Esophagus muscularis mucosa (tissue), 4 donors: ENCODE results near the gene CCDC9B. TPM values are rescaled to one million over a fixed set of nuclear protein-coding genes. Genes with fewer than 3 reads are reported as not detected.

Experiments used
- DNase-seq: peaks from one replicate; pipeline ENCODE4 v3.0.0-alpha.2; 2017; ENCODE audit errors: extremely low spot score
- H3K27ac ChIP-seq, 4 donors: fragments of 200-600 bp; sonication (generic); replicated peaks in 1 of 4; 1 replicate in 3 of 4; 2 replicates in 1 of 4; pipeline ENCODE4 v1.5.1; 2016 to 2019; ENCODE audit warnings: mild to moderate bottlenecking in 1 of 4
- H3K27me3 ChIP-seq, 4 donors: fragments of 200-600 bp; sonication (generic); one replicate each; pipeline versions ENCODE4 v1.5.1 to v1.6.0; 2016 to 2019
- H3K36me3 ChIP-seq, 4 donors: fragments of 200-600 bp; sonication (generic); one replicate each; pipeline ENCODE4 v1.5.1; 2016 to 2019
- H3K4me1 ChIP-seq, 4 donors: fragments of 200-600 bp; sonication (generic); one replicate each; pipeline ENCODE4 v1.5.1; 2016 to 2019
- H3K4me3 ChIP-seq, 4 donors: fragments of 200-600 bp; sonication (generic); 1 replicate in 2 of 4; 2 replicates in 2 of 4; pipeline ENCODE4 v1.5.1; 2016 to 2019; ENCODE audit warnings: mild to moderate bottlenecking in 4 of 4, moderate library complexity in 1 of 4
- H3K9me3 ChIP-seq, 4 donors: fragments of 200-600 bp; sonication (generic); 1 replicate in 3 of 4; 2 replicates in 1 of 4; pipeline ENCODE4 v1.5.1; 2016 to 2019
- EP300 ChIP-seq: sonication (generic); formaldehyde crosslinking; IDR thresholded peaks from one replicate; pipeline ENCODE4 v1.6.1; 2017; ENCODE audit warnings: antibody characterized with exemption
- POLR2A ChIP-seq: fragments of 450-650 bp; IDR thresholded peaks from one replicate; pipeline ENCODE4 v1.6.1; 2017; ENCODE audit warnings: antibody characterized with exemption, moderate library complexity, mild to moderate bottlenecking, low read depth
- POLR2AphosphoS5 ChIP-seq, 2 donors: sonication (generic); formaldehyde crosslinking; IDR thresholded peaks; one replicate each; pipeline ENCODE4 v1.6.1; 2017; ENCODE audit warnings: antibody characterized with exemption in 2 of 2
- WGBS: methylation state at CpG from one replicate; pipeline ENCODE4 v1.1.5; 2018; 5-methylcytosine and 5-hydroxymethylcytosine counted together
- intact Hi-C: fragments of 100-400 bp; cut with DNase I; formaldehyde crosslinking; loops from one replicate; pipeline ENCODE4 v1.15.1; 2023
- total RNA-seq, 4 donors: library from RNA; depleted of rRNA; stranded (reverse); fragments of >200 nt; gene quantifications; one replicate each; pipeline versions ENCODE4 v1.1.0 to v1.2.1, GENCODE V29; 2016
- TF ChIP-seq, protein P1 (sequence below), 3 experiments: fragments of 200-600 bp in 2 of 3; fragments of 450-650 bp in 1 of 3; sonication (generic) in 2 of 3; IDR thresholded peaks; one replicate each; pipeline ENCODE4 v1.5.1; 2017 to 2019; ENCODE audit warnings: antibody characterized with exemption in 3 of 3, mild to moderate bottlenecking in 2 of 3, moderate library complexity in 1 of 3

CCDC9B gene
- total RNA-seq, 4 donors from 2014 or later: 22.9 to 82.6 (median 56.3) TPM

DNA sequence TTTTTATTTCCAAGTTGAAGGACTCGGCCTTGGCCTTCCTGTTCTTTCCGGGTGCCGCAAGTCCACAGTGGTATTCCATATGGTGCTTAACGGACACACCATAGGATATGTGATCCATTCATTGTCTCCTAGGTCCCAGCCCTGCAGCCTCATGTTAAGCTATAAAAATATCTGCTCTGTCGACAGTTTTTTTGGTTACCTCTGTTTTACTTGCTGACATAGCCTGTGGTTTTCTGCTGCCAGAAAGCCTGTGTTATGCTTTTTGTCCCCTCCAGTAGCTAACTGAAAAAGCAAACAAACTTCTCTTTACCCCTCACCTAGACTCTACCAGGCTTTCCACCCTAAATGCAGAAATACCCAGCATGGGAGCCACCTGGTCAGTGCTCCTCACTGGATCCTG lies 12.0 kb downstream of the CCDC9B start:
- Histone ChIP-seq H3K27ac (peak overlapping the region; percentile 96 to 98 (median 98)), H3K27me3 (no peaks in the 10 kb centered on the region), H3K4me3 (no peak overlapping the region), H3K9me3 (no peaks in the 10 kb centered on the region), H3K4me1 (peaks cover 82 to 96% (median 94%) of the 10 kb centered on the region in 4 donors), H3K36me3 (peaks cover 0 to 5% (median 0%) of the 10 kb centered on the region in 4 donors)
- no peak for DNase-seq
- intact Hi-C loops: no loop called here
- TF ChIP-seq POLR2AphosphoS5 (IDR thresholded peaks at IDR 0.05) (peak in 1 of 2 donors; percentile 18), EP300 (no peak)
- 70% methylated on average over 5 of the region's 5 CpGs for WGBS

DNA sequence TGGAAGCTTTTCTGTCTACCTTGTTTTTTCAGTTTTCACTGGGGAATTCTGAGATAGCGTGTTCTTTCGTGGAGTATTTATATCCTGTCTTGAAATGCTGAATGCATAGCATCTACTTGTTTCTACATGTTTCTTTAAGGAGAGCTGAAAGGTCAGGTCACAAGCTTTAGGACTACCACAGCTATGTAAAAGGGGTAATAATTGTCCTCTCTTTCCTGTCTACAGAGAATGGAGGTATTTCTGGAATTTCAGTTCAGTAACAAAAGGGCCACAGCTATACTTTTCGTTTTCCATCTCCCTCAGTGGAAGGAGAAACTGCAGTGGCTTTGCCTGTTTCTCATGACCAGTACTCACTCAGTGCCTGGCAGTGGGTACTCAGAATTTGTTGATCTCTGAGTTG lies 12.6 kb downstream of the CCDC9B start:
- H3K27ac ChIP-seq: peak overlapping the region; percentile 96 to 98 (median 98)
- TF ChIP-seq EP300 (no peak), POLR2AphosphoS5 (IDR thresholded peaks at IDR 0.05) (no peak), POLR2A (no peak)
- TF ChIP-seq, protein P1, sequence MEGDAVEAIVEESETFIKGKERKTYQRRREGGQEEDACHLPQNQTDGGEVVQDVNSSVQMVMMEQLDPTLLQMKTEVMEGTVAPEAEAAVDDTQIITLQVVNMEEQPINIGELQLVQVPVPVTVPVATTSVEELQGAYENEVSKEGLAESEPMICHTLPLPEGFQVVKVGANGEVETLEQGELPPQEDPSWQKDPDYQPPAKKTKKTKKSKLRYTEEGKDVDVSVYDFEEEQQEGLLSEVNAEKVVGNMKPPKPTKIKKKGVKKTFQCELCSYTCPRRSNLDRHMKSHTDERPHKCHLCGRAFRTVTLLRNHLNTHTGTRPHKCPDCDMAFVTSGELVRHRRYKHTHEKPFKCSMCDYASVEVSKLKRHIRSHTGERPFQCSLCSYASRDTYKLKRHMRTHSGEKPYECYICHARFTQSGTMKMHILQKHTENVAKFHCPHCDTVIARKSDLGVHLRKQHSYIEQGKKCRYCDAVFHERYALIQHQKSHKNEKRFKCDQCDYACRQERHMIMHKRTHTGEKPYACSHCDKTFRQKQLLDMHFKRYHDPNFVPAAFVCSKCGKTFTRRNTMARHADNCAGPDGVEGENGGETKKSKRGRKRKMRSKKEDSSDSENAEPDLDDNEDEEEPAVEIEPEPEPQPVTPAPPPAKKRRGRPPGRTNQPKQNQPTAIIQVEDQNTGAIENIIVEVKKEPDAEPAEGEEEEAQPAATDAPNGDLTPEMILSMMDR (IDR thresholded peaks at IDR 0.05): no peak
- peaks cover 0 to 5% (median 0%) of the 10 kb centered on the region in 4 donors for H3K36me3 ChIP-seq
- 42% methylated on average over 3 of the region's 3 CpGs for WGBS
- H3K4me3 ChIP-seq: no peak overlapping the region
- no peaks in the 10 kb centered on the region for H3K9me3 ChIP-seq
- peaks cover 76 to 91% (median 88%) of the 10 kb centered on the region in 4 donors for H3K4me1 ChIP-seq
- DNase-seq: no peak
- H3K27me3 ChIP-seq: no peaks in the 10 kb centered on the region
- intact Hi-C loops: no loop called here

GRCh38 chr15:40327457-40327856 lies 13.3 kb downstream of the CCDC9B start:
- Histone ChIP-seq H3K36me3 (peaks cover 0 to 5% (median 0%) of the 10 kb centered on the region in 4 donors), H3K4me1 (peaks cover 75 to 91% (median 88%) of the 10 kb centered on the region in 4 donors), H3K9me3 (no peaks in the 10 kb centered on the region), H3K27me3 (no peaks in the 10 kb centered on the region), H3K4me3 (peak overlapping the region in 1 of 4 donors; percentile 1), H3K27ac (peak overlapping the region; percentile 96 to 98 (median 98))
- no peak for DNase-seq
- TF ChIP-seq, protein P1 (IDR thresholded peaks at IDR 0.05): no peak
- WGBS: 48% methylated on average over 6 of the region's 6 CpGs
- intact Hi-C loops: no loop called here

DNA sequence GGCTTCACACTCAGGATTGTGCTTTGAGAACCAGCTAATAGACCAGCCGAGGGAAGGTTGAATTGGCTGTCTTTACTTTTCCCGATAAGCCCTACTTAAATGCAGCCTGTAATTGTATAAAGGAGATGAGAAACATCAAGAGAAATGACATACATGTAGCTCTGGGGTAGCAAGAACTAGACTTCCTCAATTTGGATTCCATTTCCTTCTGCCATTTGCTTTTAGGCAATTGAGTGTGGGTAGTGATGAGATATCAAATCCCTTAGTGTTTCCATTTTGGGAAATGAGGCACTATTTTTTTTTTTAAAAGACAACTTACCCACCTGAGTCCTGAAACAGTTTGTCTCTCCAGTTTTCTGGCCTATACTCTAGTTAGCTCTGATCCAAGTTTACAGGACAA lies 15.0 kb downstream of the CCDC9B start:
- Histone ChIP-seq H3K27me3 (no peaks in the 10 kb centered on the region), H3K4me1 (peaks cover 63 to 91% (median 85%) of the 10 kb centered on the region in 4 donors), H3K27ac (peak overlapping the region; percentile 92 to 98 (median 96)), H3K4me3 (peak overlapping the region; percentile 86 to 95 (median 95)), H3K36me3 (peaks cover 0 to 5% (median 0%) of the 10 kb centered on the region in 4 donors), H3K9me3 (no peaks in the 10 kb centered on the region)
- no peak for DNase-seq
- intact Hi-C loops: no loop called here
- WGBS: 65% methylated on average over 2 of the region's 2 CpGs
- no peak for TF ChIP-seq EP300
- TF ChIP-seq, protein P1 (IDR thresholded peaks at IDR 0.05): no peak
- TF ChIP-seq POLR2AphosphoS5 (IDR thresholded peaks at IDR 0.05): no peak
- no peak for TF ChIP-seq POLR2A

- no peaks in the 10 kb centered on the region for H3K9me3 ChIP-seq
- peak overlapping the region; percentile 92 to 98 (median 96) for H3K27ac ChIP-seq
- peaks cover 58 to 89% (median 82%) of the 10 kb centered on the region in 4 donors for H3K4me1 ChIP-seq
- WGBS: 43% methylated on average over 2 of the region's 2 CpGs
- DNase-seq: no peak
- intact Hi-C loops: no loop called here
- peak overlapping the region; percentile 86 to 95 (median 95) for H3K4me3 ChIP-seq
- TF ChIP-seq POLR2A: no peak
- TF ChIP-seq, protein P1 (IDR thresholded peaks at IDR 0.05): no peak
- TF ChIP-seq EP300: no peak
- no peak for TF ChIP-seq POLR2AphosphoS5 (IDR thresholded peaks at IDR 0.05)
- peaks cover 0 to 5% (median 0%) of the 10 kb centered on the region in 4 donors for H3K36me3 ChIP-seq
- H3K27me3 ChIP-seq: no peaks in the 10 kb centered on the region
These were observed 15.6 kb downstream of the CCDC9B start for GRCh38 chr15:40325188-40325587.
